K562 (cell line): ENCODE results near the gene RAPGEFL1.
A peak's percentile ranks its signal among the peaks of the same experiment; 100 is the strongest.

Experiments
- SMAD4 ChIP-seq: fragments of 250-450 bp; sonication (Bioruptor Pico); conservative IDR thresholded peaks from 2 replicates; pipeline ENCODE4 v1.8.0; 2021; ENCODE audit warnings: inconsistent platforms, mild to moderate bottlenecking, moderate library complexity
- SP1 ChIP-seq: sonication (generic); formaldehyde crosslinking; IDR thresholded peaks from 2 replicates; pipeline ENCODE4 v1.8.1; 2022; ENCODE audit warnings: mild to moderate bottlenecking, missing genetic modification reagents
- ZNF318 ChIP-seq, 2 experiments: fragments of 450-650 bp; IDR thresholded peaks; 2 replicates each; pipeline ENCODE4 v1.6.1; 2016; ENCODE audit warnings: mild to moderate bottlenecking in 2 of 2, borderline replicate concordance in 1 of 2, low read depth in 1 of 2, moderate library complexity in 1 of 2

GRCh38 chr17:40218740-40219593 is 41.7 kb downstream of the RAPGEFL1 start, which contains the start of gene WIPF2:
- TF ChIP-seq SP1 (peak; percentile 81), ZNF318 (IDR thresholded peaks at IDR 0.05; ENCODE audit: borderline replicate concordance in 1 of 2, low read depth in 1 of 2) (no peak), SMAD4 (CRISPR knock-in tag) (no peak)
